HG03159 (cell line): ENCODE results near the gene ZFHX2.

Experiments
- ATAC-seq: cut with Tn5 transposase; IDR thresholded peaks from one replicate; pipeline ENCODE4 v1.9.1; 2021; ENCODE audit warnings: mild to moderate bottlenecking, moderate library complexity; ENCODE audit not compliant: unreplicated experiment

Gene ZFHX2

DNA sequence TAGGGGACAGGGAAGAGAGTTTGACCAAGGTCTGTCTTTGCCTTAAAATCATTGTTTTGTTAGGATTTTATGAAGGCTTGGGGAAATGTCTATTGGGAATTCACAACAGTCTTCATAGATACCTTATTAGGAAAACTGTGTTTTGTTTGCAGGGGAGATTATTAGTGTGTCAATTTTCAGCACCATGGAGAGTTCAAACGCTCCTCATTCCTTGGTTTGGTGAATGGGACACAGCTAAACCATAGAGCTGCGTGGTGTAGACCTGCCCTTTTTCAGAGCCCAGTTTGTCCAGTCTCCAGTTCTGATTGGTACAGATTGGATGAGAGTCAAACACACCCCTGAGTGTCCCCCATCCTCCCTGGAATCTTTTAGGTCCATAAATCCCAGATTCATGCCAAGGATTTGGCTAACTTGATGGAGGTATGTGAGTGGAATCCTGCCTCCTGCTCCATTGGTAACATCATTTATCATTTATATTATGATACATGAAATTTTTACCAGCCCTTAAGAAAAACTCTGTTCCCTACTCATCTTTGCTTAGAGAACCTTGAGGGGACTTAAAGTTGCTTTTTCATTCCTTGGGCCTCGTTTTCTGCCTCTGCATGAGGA is 70.1 kb downstream of the ZFHX2 start:
- ATAC-seq = no peak

DNA sequence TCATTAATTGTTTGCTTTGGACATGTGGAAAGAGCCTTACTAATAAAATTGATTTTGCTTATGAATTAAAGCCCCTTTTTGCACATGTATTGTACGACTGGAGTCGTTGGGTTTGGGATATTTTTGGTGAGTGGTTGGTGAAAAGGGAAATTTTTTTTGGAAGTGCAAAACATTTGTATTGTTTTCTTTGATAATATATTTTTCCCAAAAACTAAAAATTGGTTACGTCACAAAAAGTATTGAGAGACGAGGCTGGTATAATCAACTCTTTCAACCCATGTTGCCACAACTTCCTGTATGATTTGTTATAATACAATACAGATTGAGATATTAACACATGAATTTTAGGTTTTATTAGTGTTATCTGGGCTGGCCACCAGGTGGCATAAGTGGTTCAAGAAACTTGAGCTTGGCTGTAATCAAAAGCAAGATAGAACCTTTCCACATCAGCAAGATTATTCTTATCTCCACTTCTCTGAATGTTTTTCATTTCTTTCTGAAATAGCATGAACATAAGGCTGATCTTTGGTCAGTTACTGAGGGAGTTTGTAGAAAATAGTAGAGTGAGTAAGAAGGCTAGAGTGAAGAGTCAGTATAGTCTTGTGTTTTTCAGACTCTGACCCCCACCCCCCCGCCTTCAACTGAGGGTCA is 73.3 kb downstream of the ZFHX2 start:
- ATAC-seq = no peak

DNA sequence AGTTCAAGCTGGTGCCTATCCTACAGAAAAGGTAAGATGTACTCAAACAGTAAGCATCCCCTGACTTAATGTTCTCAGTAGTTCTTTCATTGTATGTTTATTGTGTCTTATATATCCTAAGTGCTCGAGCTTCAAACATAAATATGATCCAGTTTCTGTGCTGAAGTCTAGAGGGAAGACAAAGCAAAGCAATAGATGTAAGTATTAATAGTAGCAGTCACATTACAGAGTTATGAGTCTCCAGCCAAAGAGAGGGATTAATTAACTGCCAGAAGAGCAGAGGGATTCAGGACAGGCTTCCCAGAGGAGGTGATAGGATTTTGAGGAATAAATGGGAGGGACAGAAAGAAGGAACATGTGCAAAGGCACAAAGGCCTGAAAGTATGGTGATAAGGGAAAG is 80.6 kb downstream of the ZFHX2 start:
- ATAC-seq = no peak
